GM21723 (cell line): ENCODE data around the gene TM9SF2.

Experiments
- ATAC-seq: cut with Tn5 transposase; IDR thresholded peaks from one replicate; pipeline ENCODE4 v1.9.1; 2021; ENCODE audit warnings: mild to moderate bottlenecking, moderate library complexity; ENCODE audit not compliant: unreplicated experiment

TM9SF2 gene

DNA sequence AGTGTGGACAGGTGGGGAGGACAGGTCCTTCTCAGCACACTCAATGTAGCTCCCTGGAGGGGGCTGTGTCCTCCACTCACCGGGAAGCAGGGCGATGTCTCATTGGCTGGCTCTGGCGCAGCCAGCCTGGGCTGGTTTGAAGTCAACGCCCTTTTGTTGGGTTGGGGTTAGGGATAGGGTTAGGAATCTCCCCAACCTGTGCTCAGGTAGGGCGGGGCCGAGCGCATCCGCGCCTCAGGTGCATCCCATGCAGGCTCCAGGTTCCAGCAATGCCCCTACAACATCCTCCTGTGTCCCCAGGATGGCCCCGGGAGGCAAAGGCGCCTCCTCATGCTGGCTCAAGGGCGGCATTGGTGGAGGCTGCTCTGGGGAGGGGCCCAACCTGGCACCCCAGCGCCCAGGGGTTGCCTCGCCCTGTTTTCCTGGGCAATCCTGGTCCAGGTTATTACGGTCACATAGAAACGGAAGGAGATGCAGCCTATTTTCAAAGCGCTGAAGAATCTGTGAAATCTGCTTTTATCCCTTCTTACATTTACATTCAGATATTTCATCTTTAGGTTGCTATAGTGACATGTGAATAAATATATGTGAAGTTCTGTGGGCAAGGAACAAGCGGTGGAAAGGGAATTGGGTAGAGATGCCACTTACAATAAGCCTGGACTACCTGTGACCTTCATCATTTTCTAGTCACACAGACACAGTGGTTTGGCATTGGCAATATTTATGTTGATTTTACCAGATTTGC lies 74.3 kb downstream of the TM9SF2 start:
- ATAC-seq: no peak

DNA sequence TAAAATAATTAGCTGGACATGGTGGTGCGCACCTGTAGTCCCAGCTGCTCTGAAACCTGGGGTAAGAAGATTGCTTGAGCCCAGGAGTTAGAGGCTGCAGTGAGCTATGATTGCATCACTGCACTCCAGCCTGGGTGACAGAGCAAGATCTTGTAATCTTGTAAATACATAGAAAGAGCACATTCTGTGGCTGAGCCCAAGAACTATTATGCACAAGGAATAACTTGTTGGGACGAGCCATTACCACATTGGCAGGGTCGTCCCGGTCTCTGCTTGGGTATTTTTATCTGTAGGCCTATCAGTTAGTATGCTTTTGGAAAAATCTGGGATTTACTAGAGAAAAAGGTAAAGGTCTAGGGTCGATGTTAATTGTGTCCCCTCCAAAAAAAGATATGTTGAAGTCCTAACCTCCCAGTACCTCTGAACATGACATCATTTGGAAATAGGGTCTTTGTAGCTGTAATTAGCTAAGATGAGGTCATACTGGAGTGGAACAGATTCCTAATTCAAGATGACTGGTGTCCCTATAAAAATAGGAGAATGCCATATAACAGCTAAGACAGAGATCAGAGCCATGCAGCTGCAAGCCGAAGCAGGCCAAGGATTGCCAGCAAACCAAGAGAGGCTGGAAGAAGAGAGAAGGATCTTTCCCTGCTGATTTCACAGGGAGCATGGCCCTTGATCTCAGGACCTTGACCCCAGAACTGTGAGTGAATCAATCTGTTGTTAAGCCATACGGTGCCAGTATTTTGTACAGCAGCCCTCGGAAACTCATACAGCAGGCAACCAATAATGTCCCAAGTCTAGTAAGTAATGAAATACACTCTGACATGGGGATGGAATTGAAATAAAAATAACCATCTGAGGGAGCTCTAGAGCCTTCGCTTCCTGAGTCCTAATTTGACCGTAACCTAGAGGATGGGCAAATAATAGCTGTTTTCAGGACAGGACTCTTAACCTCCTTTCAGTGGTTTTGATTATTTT lies 77.0 kb downstream of the TM9SF2 start:
- ATAC-seq: no peak

DNA sequence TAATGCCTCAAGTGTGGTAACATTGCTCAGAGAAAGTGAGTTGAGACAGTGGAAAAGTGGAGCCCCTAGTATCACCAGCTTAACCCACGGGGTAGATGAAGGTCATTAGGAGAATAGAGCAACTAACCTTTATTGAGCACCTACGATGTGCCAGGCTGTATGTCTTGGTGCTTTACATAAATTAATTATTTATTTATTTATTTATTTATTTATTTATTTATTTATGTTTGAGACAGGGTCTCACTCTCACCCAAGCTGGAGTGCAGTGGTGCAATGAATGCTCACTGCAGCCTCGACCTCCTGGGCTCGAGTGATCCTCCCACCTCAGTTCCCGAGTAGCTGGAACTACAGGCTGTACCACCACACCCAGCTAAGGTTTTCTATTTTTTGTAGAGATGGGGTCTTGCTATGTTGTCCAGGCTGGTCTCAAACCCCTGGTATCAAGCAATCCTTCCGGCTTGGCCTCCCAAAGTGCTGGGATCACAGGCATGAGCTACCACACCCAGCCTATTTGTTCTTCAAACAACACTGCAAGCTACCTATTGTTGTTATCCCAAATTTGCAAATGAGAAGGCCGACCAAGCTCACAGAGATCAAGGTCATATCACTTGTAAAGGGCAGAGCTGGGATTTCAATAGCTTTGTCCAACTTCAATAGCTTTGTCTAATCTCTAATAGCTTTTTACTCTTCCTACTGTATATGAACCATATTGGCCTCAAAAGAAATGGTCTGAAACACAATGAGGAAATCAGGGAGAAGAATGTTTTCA lies 79.4 kb downstream of the TM9SF2 start:
- ATAC-seq: no peak

DNA sequence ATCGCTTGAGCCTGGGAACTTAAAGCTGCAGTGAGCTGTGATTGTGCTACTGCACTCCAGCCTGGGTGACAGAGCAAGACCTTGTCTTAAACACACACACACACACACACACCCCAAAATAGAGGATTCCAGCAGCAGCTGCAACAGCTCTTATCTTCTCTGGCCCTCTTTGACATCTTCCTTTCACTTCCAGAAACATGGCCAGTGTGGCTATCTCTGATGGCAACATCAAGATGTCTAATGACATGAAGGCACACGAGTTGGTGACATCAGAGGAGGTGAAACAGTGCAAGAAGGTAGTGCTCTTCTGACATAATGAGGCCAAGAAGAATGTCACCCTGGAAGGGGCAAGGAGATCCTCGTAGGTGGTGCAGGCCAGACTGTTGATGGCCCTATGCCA lies 81.2 kb downstream of the TM9SF2 start:
- ATAC-seq: no peak

DNA sequence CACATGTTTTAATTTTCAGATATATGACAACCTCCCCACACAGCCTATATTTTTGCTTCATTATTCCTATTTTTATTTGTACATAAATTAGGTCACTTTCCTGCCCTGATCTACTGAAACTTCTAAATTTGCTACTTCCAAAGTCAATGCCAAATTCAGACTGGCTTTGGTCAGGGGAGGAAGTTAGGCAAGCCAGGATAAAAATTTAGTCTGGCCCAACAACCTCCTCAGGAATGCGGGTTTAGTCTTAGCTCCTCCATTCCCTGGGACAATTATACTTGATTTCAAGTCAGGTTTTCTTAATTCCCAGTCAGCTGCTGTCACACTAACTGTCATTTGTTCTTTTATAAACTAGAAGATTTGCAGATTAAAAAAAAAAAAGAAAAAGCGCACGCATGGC lies 84.3 kb downstream of the TM9SF2 start:
- ATAC-seq: no peak

DNA sequence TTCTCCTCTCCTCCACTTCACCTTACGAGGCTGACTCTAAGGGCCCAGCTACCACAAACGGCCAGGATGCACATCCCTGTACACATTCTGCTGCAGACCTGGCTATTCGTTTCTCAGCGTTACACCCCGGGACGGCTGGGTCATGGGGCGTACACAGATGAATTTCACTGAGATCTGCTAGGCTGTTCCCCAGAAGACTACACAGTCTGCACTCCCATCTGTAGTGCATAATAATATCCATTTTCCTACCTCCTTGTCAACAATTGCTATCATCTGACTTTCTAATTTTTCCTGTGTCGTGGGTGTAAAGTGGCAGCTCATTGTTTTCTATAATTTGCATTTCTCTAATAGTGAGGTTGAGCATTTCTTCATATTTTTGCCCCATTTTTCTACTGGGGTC lies 85.7 kb downstream of the TM9SF2 start:
- no peak for ATAC-seq

DNA sequence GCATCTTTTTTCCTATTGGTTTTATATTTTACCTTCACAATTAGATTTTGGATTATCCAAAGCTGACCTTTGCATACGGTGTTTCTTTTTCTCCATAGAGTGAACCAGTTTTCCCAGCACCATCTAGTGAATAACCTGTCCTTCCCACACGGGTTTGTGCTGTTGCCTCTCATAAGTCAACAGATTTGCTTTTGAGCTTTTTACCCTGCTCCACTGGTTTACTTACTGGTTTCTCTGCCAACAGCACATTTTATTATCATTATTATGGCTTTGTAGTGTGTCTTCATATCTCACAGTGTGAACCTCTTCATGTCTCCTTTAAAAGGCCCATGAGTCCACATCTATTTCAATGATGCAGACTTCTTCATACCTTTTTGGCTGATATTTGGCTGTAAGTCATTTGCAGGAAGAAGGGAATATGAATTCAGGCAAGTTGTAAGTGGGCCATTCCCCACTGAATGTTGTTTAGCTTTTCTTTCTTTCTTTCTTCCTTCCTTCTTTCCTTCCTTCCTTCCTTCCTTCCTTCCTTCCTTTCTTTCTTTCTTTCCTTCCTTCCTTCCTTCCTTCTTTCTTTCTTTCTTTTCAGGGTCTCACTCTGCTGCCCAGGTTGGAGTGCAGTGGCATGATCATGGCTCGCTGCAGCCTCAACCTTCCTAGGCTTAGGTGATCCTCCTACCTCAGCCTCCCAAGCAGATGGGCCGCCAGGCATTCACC lies 86.8 kb downstream of the TM9SF2 start:
- no peak for ATAC-seq

DNA sequence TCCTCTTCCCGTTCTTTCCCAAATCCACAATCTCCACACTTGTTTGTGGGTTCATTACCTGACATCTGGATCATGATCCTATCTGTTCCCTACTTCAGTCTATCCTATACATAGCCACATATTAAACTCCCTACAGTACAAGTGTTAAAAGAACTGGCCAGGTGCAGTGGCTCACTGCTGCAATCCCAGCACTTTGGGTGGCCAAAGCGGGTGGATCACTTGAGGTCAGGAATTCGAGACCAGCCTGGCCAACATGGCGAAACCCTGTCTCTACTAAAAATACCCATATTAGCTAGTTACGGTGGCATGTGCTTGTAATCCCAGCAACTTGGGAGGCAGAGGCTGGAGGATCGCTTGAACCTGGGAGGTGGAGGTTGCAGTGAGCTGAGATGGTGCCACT lies 88.3 kb downstream of the TM9SF2 start:
- ATAC-seq: no peak

DNA sequence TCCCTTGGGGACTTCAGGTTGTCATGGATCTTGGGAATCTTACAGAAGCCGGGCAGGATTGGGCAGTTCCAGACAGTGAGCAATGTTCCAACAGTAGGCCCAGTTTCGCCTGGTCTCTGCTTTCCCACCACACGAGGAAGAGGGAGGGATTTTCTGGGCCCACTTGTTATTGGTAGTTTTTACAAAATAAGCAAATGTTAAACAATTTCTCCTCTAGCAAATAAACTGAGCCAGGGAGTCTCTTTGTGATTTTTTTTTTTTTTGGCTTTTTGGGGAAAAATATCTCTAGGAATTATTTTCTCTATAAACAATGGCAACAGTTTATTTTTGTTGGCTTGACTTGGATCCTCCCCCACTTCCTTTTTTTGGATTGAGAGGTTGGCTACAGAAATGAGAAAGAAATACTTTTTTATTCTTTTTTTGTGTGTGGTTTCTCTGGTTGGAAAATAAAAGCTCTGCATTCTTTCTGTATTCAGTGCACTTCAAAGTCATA lies 89.3 kb downstream of the TM9SF2 start:
- no peak for ATAC-seq

DNA sequence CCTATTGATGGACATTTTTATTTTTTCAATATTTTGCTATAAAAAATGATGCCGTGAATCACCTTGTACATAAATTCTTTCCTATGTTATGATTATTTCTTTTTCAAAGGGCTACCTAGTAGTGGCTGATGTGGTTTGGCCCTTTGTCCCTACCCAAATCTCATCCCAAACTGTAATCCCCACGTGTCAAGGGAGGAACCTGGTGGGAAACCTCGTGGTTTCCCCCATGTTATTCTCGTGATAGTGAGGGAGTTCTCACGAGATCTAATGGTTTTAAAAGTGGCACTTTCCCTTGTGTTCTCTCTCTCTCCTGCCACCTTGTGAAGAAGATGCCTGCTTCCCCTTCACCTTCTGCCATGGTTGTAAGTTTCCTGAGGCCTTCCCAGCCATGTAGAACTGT lies 94.9 kb downstream of the TM9SF2 start:
- no peak for ATAC-seq

DNA sequence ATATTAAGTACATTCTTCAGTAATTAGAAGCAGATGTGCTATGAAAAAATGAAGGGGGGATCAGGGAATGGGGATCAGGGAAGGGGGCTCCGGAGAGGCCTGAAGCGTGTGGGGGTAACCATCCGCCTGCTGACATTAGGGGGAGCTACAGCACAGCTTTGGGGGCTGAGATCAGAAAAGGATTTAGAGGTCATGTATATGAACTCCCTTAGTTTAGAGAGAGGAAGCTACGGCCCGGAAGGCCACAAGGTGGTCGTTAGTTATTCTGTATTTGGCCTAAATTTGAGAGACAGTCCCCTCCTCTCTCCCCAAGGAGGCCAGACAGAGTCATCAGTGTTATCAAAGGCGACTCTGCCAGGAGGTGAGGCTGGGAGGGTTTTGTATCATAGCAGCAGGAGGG lies 99.0 kb downstream of the TM9SF2 start:
- no peak for ATAC-seq

DNA sequence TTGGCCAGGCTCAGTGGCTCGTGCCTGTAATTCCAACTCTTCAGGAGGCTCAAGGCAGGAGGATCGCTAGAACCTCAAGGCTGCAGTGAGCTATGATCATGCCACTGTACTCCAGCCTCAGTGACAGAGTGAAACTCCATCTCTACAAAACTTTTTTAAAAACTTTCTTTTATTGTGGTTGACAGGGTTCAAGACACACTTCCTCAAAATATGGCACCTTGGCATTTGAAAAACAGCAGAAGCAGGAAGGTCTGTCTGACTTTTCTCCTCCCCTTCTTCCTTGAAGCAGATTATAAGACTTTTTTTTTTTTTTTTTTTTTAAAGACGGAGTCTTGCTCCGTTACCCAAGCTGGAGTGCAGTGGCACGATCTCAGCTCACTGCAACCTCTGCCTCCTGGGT lies 100.3 kb downstream of the TM9SF2 start:
- no peak for ATAC-seq

DNA sequence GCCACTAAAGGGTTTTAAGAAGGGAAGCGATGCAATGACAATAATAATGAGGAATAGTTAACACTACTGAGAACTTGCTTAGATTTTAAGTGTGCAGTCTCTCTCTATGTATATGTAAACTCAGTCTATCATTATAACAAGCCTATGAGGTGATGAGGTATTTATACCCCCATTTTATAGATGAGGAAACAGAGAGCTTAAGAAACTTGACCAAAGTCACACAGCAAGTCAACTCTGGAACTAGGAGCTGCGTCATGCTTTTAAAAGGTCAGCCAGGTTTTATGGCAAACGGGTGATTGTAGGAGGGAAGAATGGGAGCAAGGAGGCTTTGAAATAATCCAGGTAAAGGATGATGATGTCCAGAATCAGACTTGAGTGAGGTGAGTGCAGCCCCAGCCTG lies 103.4 kb downstream of the TM9SF2 start:
- ATAC-seq: no peak

DNA sequence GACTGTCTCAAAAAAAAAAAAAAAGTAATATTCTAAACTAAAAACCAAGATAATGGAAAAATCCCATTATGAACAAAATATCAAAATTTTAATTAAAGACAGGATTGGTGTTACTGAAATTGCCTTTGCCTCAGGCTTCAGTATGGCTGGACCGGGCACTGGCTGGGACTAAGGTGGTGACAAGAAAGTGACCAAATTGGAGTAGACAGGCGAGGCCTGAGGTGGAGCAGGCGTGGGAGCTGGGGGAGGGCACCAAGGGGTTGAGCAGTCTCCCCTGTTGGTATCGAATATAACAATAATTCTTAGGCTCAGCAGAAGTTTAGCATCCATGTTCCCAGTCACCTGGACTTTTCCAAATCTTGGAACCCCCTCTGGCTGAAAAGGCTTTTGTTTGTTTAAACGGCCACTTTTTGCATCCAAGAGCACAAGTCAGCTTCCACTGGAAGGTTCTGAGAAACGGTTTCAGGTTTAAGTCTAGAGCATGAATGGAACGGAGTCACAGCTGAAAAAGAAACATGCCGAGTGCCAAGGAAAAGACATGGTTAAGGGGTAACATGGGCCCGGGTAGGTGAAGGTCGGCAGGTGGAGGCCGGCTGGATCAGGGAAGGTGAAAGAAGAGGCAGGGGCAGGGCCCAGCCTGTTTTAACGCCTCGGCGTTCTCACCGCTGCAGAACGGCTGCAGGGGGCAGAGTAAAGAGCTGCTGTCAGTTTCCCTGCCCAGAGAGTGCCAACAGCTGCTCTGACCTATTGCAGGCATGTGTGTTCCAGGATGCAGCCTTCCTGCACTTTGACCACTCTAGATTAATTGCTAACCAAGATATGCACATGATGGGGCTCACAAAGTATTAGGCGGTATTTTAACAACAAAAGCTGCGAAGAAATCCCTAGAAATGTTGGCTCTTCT lies 104.4 kb downstream of the TM9SF2 start:
- peak; percentile 76 for ATAC-seq

DNA sequence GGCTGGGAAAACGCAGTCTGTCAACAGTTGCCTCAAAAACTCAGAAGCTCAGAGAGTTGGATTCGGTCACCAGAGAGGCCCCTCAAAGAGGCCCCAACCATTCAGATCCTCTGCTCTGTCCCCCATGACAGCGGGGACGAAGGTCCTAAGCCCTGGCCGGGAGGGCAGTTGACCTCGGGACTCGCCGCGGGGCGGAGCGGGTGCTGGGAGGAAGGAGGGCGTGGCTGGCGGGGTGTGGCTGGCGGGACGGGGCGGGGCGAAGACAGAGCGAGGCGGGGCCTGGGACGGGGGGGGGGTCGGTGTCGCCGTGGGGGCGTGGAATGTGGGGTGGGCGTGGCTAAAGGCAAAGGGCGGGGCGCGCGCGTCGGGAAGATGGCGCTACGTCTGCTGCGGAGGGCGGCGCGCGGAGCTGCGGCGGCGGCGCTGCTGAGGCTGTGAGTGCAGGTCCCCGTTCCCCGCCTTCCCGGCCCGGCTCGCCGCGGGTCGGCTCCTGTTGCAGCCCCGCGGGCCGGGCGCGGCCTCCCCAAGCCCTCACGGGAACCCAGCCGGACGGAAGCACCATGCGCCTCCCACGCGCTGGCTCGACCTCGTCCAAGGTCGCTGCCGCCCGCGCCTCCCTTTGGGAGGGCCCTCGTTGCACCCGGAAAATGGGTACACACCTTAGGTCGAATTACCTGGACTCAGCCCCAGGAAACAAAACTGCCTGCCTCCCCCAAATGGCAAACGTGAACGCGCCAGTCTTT lies 105.2 kb downstream of the TM9SF2 start, which contains the start of gene CLYBL:
TSS of gene CLYBL (plus strand) at position 367 of the 743 bp plus-strand sequence.
- peak; percentile 79 for ATAC-seq

DNA sequence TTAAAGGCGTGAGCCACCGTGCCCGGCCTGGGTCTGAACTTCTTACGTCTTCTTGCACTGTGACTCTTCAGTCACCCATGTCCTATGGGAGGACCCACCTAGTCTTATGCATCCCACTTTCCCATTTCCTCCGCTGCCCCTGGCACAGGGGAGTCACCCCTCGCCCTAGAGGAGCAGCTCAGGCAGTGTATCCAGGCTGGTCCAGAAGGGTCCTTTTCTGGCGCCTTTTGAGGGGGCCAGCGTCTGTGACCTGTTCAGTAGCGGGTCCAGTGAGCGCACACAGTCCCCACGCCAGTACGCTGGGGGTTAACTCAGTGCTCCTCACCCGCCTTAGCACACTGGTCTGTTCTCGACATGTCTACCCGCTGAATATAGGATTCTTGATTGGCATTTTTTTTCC lies 107.1 kb downstream of the TM9SF2 start:
- ATAC-seq: no peak

DNA sequence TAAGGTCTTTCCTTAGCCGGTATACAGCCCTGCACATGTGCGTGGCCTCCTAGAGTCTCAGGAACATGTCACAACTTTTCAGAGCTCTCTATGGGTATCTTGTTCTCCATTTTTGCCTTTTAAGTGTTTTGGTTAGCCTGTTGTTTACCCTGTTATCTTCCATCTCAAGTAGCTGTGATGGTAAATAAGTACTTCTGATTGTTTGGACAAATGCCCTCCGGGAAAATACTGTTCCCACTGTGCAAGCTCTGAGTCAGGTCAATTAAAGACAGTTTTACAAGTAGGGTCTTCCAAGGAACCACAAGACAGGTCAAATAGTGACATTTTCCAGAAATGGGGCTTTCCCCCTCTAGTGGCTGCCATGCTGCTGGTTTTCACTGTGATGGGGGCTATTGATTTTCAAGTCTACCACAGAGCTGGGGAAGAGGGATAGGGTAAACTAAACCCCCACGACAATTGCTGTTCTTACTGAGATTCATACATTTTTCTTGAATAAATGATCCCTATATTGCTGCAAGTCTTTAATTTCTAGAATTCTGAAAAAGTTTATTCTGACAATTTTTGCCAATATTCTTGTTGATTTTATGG lies 109.5 kb downstream of the TM9SF2 start:
- no peak for ATAC-seq
